ENCODE results near the gene SPEG.

Gene SPEG

GRCh38 chr2:219505585-219505984 is 70.9 kb downstream of the SPEG start:
- intact Hi-C loops (cut with DNase I), result no loop called here
- peak in 1 of 10 donors; percentile 67 for DNase-seq

DNA sequence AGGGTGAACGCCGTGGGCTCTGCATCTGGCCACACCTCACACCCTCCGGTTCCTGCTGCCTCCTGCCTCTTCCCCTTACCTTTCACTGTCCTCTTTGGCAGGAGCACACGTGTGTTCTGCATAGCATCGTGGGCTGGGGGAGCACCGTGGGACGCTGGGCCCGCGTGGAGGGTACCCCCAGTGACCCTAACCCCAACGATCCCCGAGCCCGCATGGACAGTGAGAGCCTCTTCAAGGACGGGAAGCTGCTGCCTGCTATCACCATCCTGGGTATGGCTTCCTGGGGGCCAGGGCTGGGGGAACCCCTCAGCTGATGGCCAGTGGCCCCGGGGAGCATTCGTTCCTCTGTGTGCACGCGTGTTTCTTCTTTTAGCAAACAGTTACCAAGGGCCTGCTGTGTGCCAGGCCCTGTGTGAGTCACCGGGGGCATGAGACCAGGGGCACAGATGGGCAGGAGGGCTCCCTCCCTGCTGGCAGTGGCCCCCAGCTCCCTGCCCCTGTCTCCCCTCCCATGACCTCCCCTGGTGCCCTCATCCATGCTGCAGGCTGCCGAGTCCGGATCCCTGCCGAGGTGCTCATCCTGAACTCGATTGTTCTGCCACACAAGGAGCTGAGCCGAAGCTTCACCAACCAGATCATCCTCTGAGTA is 71.6 kb downstream of the SPEG start:
- no peak for DNase-seq
- intact Hi-C loops (cut with DNase I), result no loop called here

GRCh38 chr2:219506802-219507526 is 72.3 kb downstream of the SPEG start:
- peak in 1 of 10 donors; percentile 73 for DNase-seq

DNA sequence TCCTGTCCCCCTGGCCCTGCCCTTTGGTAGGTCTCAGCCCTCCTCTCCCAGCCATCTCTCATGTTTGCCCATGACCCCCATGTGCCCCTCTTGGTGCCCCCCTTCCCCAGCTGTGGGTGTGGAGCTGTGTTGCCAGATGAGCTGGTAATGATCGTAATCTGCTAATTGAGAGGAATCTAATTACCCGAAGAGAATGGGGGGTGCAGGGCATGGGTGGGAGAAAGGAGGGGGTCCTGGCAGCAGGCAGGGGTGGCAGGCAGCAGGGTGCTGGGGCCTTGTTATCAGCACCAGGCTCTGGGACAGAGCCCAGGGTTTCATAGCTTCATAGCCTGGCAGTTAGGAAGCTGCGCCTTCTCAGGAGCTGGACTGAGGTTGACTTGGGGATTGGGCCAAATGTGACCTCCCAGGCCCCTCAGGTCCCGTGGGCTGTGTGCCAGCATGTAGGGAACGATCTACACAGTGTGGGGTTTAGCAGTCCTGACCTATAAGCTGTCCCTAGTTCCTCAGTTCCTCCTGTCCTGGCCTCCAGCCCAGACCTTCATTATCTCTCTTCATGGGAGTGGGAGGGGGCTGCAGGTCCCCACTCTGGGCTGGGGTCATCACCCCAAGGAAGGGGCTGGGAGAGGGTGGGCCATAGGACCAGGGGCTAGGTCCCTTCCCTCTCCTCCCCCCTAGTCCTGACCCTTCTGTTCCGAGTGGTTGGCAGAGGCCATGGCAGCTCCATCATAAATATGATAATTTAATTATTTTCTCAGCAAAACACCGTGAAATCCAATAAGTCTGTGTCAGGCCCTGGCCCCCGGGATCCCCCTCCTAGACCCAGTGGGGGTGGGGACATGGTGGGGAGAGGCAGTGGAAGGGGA is 73.2 kb downstream of the SPEG start:
- DNase-seq, result peak in 1 of 10 donors; percentile 76
- intact Hi-C loops (cut with DNase I), result no loop called here

More at GRCh38 chr2:219506802-219507526, 72.3 kb downstream of the SPEG start:
- intact Hi-C loops (cut with DNase I), result no loop called here

DNA sequence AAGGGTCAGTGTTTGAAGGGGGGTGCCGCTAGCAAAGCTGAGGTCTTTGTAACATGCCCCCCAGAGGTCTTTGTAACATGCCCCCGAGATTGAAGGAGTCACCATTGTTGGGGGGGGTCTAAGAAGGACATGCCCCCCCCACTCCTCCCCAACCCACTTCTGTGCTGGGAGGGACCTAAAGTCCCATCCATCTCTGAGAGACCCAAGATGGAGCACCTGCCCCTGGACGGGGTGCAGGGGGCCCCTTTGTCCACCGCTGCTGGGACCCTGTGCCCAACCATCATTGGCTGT is 73.7 kb downstream of the SPEG start:
- DNase-seq, result no peak
- intact Hi-C loops (cut with DNase I), result no loop called here

DNA sequence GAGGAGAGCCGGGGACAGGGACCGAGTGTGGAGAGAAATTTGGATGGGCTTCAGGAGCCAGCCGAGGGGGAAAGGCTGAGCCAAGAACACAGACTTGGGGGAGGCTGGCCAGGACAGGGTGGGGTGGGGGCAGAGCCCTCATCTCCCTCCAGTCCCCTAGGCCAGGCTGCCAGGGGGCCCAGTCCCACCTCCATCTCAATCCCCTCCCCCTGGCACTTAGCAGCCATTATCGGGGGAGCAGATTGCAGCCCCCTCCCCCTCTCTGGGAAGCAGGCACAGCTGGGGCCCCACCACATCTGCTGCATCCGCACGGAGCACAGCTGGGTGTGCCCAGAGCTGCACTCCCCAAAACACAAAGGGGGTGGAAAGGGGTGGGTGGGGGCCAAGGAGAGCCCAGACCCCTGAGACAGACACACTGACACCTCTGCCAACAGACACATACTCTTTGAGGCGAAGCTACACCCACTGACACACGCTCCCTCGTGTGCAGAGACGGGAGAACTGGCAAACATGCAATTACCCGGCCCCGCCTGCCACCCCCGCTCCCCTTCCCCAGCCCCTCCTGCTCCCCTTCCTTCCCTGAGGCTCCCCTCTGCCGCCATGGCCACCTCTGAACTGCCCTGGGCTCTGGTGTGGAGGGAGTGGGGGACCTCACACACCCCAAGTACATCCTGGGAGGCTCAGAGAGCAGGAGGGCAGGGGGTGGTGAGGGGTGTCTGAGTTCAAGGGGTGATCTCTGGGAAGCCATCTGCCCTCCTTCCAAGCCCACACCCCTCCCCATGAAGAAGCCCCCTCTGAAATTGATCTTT is 74.5 kb downstream of the SPEG start:
- intact Hi-C loops (cut with DNase I), result loop anchor here (1.0 kb wide), 1 partner anchor 21 kb away; no protein-coding TSS in a partner anchor
- peak in 1 of 10 donors; percentile 72 for DNase-seq

GRCh38 chr2:219509780-219510511 is 75.3 kb downstream of the SPEG start:
- DNase-seq, result peak in 9 of 10 donors; percentile 39 to 94 (median 65)
- intact Hi-C loops (cut with DNase I), result loop anchor here (1.0 kb wide), 1 partner anchor 20 kb away; no protein-coding TSS in a partner anchor

GRCh38 chr2:219510512-219511135 is 76.0 kb downstream of the SPEG start:
- intact Hi-C loops (cut with DNase I), result no loop called here
- DNase-seq, result no peak

GRCh38 chr2:219511547-219512325 is 77.1 kb downstream of the SPEG start:
- intact Hi-C loops (cut with DNase I), result no loop called here
- peak in 2 of 10 donors; percentile 71 to 78 for DNase-seq

GRCh38 chr2:219512524-219513216 is 78.0 kb downstream of the SPEG start:
- intact Hi-C loops (cut with DNase I), result no loop called here

GRCh38 chr2:219513787-219514186 is 79.1 kb downstream of the SPEG start:
- intact Hi-C loops (cut with DNase I), result no loop called here
- peak in 1 of 10 donors; percentile 44 for DNase-seq

More at GRCh38 chr2:219512524-219513216, 78.0 kb downstream of the SPEG start:
- peak in 1 of 10 donors; percentile 52 for DNase-seq

DNA sequence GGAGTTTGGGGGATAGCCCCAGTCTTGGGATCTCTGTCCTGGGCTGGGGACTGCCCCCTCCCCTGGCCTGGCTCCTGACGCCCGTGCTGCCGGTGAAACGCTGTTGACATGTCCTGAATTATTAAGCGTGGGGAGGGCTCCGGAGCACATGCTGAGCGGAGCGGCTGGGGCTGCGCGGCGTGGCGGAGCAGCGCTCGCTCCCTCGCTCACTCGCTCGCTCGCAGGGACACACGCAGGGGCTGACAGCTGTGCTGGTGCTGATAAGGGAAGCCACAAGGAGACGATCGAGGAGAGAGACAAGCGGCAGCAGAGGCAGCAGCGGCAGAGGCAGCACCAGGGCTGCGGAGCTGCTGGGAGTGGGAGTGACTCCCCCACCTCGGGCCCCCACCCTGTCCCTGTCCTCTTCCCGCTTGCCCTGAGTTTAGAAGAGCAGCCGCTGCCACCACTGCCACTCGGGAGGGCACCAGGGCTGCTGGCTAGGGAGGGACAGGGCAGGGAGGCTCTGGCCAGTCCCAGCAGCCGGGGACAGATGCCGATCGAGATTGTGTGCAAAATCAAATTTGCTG is 79.6 kb downstream of the SPEG start, which contains the start of gene ASIC4:
TSS of gene ASIC4 (plus strand) at position 287 of the 566 bp plus-strand sequence. CDS start at position 530, 243 bp downstream.
- DNase-seq, result peak in 2 of 10 donors; percentile 32 to 79
- intact Hi-C loops (cut with DNase I), result no loop called here

GRCh38 chr2:219514836-219515235 is 80.2 kb downstream of the SPEG start:
- intact Hi-C loops (cut with DNase I), result no loop called here
- DNase-seq, result peak in 1 of 10 donors; percentile 69

DNA sequence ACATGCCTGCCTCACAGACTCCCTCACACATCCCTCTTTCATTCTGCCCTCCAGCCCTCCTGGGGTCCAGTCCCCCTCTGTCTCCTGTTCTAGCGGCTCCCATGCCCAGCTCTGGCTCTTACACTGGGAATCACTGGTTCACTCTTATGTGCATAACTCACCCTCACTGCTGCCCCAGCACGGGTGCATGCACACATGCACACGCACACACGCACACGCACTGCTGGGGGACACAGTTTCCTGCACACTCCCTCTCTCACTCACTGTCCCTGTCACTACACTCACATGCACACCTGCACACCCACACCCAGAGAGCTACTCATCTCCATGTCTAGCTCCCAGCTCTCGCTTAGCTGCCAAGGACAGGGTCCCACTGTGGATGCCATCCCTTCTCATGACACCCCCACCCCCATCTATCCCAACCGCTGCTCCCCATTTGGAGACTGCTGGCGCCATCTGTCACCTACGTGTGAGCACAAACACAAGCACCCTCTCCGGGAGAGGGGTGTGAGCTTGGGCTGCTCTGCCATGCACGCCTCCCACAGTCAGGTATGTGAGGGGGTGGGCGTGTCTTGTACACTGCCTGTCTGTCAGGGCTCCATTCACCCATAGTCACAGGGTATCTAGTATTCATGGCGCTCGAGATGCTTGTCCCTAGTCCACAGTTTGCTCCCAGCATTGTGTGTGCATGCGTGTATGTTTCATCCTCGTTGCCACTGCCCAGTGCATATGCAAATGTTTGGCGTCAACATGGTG is 81.4 kb downstream of the SPEG start:
- intact Hi-C loops (cut with DNase I), result no loop called here
- DNase-seq, result no peak

GRCh38 chr2:219516888-219517287 is 82.2 kb downstream of the SPEG start:
- intact Hi-C loops (cut with DNase I), result no loop called here
- no peak for DNase-seq

- intact Hi-C loops (cut with DNase I), result no loop called here
- no peak for DNase-seq
These were observed 83.5 kb downstream of the SPEG start for GRCh38 chr2:219517954-219518778.

All from posterior cingulate gyrus (tissue), 11 donors.